GM21737 (cell line): ENCODE measurements around the gene PDE4D.
"Not testable (repeated sequence)": the region's sequence is repeated elsewhere in the genome, so short reads cannot be mapped to it uniquely, and the experiment has no call there.

ENCODE experiments used
- ATAC-seq: cut with Tn5 transposase; IDR thresholded peaks from one replicate; pipeline ENCODE4 v1.9.1; 2021; ENCODE audit warnings: mild to moderate bottlenecking, moderate library complexity; ENCODE audit not compliant: unreplicated experiment

Gene PDE4D

DNA sequence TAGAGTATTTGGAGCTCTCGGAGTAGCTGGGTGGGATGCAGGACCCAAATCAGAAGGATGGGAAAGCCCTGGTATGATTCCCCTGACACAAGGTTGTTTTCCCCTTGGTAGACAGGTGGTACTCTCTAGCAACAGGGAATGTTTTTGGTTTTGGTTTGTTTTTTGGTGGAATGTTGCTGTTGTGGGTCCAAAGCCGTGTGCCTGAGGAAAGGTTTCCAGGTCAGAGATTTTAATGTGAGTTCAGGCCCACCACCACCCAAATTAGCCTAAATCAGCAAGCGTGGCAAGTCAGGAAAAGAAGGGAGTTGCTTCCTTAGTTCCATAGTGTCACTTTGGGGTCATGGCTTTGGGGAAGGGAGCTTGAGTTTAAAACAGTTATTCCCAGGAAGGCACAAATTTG, 925.2 kb downstream of the PDE4D start:
- ATAC-seq, result no peak

DNA sequence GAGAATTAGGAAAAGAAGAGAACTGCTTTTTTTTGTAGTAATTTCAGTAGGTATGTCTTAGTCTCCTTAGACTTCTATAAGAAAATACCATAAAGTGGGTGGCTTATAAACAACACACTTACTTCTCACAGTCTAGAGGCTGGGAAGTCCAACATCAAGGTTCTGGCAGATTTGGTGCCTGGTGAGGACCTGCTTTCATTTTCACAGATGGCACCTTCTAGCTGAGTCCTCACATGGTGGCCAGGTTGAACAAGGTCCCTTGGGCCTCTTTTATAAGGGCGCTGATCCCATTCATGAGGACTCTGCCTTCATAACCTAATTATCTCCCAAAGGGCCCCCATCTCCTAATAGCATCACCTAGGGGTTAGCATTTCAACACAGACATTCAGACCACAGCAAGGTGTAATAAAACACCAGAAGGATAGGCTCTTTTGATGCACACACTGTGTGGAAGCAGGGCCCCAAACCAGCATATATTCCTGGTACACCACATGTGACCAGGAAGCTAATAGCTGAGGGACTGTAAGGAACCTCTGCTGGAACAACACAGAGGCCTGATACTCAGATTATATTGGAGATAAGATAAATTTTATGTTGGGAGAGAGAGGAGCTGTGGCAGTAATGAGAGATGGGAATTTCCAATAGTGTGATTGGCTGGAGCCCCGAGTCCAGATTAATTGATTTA, 925.8 kb downstream of the PDE4D start:
- no peak for ATAC-seq

DNA sequence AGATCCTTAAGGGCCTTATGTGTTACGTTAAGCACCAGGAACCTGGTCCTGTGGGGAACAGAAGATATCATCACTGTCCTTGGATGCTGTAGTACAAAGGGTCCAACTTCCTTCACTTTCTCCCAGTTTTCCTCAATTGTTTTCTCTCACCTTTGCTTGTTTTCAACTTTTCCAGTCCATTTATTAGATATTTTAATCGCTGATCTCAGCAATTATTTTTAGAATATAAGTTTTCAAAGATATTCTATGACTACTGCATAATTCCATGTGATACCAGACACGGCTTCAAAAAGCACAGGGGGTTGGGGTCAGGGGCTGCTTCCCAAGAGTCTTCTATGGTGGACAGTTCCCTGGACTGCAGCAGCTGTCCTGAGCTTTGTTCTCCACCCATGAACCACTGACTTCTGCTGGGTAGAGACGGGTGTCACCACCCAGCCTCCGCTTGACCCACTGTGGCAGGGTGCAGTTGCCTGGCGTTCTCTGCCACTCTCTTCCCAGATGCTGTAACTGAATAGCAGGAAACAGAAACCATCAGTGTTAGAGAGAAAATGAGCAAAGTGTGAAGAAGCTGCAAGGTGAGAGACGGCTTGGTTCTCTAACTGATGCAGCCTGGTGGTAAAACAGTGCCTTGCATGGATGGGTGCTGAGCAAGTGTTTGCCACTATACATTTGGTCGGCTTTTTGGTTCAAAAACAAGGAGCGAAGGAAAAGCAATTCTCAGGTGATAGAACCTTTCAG, 927.7 kb downstream of the PDE4D start:
- no peak for ATAC-seq

DNA sequence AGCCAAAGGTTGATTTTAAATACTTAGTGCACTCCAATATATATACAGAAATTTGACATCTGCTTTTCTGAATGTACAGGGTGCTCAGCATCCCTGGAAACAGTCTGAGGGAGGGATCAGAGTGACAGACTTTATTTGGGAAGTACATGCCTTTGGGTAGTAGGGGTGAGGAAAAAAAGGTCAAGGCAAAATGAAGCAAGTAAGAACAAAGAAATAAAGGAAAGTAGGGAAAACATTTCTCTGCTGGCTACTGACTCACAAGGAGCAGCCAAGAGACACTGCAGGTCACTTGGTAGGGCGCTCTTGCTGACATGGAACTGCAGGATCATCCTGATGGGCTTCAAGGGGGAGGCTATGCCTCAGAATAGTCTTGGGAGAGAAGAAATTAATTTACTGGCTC, 929.7 kb downstream of the PDE4D start:
- ATAC-seq, result no peak

GRCh38 chr5:58963361-58963760, 930.2 kb downstream of the PDE4D start:
- ATAC-seq, result no peak

DNA sequence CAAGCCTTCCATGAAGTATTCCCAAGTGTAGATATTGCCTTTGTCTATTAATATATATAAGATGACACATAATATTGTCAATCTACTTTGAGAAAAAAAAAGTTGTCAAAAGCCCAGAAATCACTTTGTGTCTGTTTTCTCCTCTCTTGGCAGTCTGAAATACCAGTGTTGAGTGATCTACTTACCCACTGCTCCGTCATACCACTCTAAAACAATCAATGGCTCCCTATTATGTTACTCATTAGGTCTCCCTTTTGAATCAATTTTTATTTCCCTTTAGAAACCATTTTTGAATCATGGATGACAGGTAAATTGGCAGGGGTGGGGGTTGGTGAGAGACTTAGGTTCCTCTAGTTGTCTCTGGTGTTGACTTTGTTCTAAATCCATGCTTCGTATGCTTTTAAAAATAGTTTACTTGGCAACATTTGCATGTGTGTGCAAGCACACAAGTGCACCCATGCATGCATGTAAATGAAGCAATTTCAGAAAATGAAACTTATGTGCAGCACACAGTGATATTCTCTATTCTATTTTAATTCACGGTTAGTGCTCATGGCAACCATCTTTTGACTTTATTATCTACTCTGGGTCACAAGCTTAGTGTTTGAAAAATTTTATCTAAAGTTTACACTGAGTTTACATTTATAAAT, 931.8 kb downstream of the PDE4D start:
- ATAC-seq, result peak; percentile 67

DNA sequence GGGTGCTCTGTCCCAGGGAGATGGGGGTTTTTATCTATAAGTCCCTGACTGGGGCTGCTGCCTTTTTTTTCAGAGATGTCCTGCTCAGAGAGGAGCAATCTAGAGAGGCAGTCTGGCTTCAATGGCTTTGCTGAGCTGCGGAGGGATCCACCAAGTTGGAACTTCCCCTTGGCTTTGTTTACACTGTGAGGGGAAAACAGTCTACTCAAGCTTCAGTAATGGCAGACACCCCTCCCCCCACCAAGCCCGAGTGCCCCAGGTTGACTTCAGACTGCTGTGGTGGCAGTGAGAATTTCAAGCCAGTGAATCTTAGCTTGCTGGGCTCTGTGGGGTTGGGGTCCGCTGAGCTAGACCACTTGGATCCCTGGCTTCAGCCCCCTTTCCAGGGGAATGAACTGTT, 934.8 kb downstream of the PDE4D start:
- no peak for ATAC-seq

DNA sequence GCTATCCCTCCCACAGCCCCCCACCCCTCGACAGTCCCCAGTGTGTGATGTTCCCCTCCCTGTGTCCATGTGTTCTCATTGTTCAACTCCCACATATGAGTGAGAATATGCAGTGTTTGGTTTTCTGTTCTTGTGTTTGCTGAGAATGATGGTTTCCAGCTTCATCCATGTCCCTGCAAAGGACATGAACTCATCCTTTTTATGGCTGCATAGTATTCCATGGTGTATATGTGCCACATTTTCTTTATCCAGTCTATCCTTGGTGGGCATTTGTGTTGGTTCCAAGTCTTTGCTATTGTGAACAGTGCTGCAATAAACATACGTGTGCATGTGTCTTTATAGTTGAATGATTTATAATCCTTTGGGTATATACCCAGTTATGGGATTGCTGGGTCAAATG, 940.3 kb downstream of the PDE4D start:
- ATAC-seq, result not testable (repeated sequence)

GRCh38 chr5:58950224-58950623, 943.3 kb downstream of the PDE4D start:
- no peak for ATAC-seq

DNA sequence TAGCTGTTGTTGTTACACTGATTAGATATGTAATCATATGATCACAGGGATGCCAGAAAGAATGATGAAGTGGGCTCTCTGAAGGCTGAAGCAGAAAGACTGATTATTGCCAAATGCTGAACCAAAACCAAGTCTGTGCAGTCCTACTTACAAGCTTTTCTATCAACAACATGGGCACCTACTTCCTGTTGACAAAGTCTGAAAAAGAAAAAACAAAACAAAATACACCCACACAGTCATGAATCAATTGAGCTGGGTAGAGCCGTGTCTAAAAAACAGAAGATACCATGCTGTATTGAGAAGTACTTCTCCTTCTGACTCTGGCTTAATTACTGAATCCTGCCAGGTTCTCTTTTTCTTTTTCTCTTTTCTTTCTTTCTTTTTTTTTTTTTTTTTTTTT, 947.3 kb downstream of the PDE4D start:
- ATAC-seq, result no peak

DNA sequence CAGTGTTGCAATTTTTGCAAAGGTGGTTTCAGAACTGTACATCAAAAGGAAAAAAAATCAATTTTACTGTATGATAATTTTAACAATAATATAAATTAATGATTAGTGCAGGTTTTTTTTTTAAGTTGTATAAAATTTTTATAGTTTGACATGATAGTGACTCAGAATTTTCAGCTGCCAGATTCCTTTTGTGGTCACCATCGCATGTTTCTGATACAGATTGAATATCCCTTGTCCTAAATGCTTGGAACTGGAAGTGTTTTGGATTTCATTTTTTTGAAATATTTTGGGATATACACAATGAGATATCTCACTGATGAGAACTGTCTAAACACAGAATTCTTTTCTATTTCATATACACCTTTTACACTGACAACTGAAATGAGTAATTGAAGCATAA, 949.3 kb downstream of the PDE4D start:
- ATAC-seq, result no peak

DNA sequence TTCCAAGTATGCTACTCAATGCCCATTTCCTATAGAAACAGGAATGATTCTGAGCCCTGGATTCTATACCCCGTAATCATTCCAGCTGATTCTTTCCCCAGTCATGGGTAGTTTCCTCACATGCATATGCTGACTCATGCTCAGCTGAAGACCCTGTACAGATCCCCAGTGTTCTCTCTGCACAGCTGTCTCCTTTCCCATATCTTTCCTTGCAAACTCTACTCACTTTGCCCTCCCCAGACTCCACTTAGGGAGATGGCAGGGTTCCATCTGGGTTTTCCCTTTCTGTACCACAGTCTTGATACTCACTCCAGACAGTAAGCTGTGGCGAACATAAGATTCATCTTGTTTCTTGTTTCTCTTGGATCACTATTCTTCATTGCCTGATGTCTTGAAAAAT, 953.1 kb downstream of the PDE4D start:
- no peak for ATAC-seq

DNA sequence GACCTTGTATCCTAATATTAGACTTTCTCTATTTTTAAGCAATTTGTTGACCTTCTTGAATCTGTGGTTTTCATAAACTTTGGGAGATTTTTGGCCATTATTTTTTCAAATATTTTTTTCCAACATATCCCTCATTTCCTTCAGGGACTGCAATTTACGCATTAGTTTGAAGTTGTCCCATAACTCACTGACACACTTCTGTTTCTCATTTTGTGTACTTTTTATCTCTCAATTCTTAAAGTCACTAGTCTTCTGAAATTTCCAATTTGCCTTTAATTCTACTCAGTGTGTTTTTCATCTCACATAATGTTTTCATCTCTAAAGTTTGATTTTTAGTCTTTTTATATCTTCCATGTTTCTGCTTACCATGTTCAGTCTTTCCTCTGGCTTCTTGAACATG, 953.9 kb downstream of the PDE4D start:
- ATAC-seq, result no peak

- ATAC-seq, result no peak
These were observed 954.7 kb downstream of the PDE4D start for GRCh38 chr5:58938563-58939424.

DNA sequence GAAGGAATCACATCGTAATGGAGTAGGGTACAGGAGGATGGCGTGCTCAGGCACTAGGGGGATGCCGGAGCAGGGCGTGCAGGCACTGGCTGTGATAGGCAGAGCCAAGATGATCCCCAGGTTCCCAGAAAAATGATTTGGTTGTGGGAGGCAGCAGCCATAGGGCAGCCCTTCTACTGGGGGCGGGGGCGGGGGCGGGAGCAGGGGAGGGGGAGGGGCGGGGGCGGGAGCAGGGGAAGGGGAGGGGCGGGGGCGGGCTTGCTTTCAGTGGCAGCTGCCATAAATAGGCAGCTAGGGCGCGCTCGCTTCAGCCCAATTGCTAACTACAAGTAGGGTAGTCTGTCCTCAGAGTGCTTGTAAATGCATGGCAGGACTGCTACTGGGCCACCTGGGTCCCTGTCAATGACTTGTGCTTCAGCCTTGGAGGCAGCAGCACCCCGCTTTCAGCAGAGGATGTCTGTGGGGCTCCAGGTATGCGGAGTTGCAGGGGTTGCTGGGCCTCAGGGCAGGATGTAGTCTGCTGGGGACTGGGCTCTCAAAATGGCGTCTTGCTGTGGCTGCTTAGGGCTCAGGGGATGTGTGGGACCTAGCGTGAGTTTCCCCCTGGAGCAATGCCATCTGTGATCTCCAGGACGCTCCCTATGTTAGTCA, 956.4 kb downstream of the PDE4D start:
- ATAC-seq, result no peak

- no peak for ATAC-seq
These were observed 958.9 kb downstream of the PDE4D start for GRCh38 chr5:58934629-58935097.

- no peak for ATAC-seq
These were observed 959.5 kb downstream of the PDE4D start for GRCh38 chr5:58933891-58934628.

DNA sequence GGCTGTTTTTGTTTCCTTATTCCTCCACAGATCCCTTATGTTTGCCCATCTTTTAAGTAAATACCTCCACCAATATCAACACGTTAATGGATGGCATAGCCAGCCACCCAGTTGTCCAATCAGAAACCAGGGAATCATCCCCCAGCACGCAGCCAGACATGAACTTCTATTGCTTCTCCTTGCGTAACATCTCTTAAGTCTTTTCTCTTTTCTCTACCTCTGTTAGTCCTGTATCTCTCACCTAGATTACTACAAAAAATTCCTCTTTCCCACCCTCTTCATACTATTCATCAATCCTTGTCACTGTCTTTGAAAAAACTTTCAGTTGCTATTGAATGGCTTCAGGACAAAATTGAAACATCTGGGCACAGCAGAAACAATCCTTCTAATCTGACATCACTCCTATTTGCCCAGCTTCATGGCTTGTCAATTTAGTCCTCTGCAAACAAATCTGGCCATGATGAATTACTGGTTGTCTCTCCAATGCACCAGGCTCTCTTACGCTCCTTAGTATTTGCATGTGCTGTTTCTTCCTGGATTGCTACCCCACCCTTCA, 961.4 kb downstream of the PDE4D start:
- no peak for ATAC-seq

GRCh38 chr5:58930520-58930919, 963.0 kb downstream of the PDE4D start:
- ATAC-seq, result no peak

DNA sequence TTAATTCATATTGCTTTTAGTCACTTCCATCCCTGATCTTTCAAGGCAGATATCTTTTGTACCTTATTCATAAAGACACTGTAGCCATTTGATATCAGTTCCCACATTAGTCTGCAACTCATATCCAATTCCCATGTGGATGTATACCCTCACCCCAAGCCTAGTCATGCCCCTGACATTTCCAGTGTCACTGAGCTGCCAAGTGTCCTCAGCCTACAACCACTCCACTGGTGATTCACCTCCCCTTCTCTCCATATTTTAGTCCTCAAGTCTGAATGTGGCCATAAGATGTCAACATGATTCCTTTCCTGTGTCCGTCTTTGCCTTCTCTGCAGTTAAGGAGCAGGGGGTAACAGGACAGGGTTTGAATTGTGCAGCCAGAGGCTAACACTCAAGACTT, 963.8 kb downstream of the PDE4D start:
- ATAC-seq, result no peak
